GM18498 (cell line): Measurements from ENCODE around the gene E2F4.

Experiments
- ATAC-seq: cut with Tn5 transposase; IDR thresholded peaks from one replicate; pipeline ENCODE4 v1.9.1; 2021; ENCODE audit warnings: mild to moderate bottlenecking, moderate library complexity; ENCODE audit not compliant: unreplicated experiment

The E2F4 gene

DNA sequence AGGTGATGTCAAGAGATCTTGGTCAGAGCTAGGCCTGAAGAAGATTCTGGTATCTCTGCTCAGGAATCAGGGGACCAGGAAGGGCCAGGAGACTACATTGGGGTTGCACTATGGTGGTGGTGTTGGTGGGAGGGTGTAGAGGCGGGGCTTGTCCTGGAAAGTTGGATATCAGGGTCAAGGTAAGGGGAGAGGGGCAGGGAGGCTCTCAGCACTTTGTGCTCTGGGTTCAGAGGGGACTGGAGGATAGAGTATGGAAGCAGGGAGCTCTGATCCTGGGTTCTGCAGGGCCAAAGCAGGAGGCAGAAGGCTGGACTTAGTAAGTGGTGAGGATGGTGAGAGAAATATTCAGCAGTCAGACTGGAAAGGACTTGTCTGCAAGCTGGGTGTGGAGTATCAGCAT is 18.6 kb upstream of the E2F4 start:
- ATAC-seq = no peak

DNA sequence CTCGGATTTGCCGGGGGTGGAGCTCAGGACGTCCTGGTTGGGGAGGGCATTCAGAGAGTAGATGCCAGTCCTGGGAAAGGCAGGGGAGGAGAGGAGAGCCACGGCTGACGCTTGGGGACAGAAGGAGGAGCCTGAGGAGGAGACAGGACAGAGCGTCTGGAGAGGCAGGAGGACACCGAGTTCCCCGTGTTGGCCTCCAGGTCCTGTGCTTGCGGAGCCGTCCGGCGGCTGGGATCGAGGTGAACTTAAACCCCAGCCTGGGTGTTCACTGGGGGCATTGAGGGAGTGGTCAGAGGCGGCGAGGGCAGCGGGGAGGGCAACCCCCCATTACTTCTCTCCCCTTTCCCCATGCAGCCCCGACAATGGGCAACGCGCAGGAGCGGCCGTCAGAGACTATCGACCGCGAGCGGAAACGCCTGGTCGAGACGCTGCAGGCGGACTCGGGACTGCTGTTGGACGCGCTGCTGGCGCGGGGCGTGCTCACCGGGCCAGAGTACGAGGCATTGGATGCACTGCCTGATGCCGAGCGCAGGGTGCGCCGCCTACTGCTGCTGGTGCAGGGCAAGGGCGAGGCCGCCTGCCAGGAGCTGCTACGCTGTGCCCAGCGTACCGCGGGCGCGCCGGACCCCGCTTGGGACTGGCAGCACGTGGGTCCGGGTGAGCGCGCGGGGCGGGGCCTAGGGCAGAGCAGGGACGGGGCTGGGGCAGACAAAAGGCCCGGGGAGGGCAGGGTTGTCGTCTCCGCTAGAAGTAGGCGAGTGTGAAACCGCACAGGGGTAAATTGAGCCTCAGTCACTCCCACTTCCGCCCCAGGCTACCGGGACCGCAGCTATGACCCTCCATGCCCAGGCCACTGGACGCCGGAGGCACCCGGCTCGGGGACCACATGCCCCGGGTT is 17.9 kb upstream of the E2F4 start:
- ATAC-seq = peak; percentile 57

DNA sequence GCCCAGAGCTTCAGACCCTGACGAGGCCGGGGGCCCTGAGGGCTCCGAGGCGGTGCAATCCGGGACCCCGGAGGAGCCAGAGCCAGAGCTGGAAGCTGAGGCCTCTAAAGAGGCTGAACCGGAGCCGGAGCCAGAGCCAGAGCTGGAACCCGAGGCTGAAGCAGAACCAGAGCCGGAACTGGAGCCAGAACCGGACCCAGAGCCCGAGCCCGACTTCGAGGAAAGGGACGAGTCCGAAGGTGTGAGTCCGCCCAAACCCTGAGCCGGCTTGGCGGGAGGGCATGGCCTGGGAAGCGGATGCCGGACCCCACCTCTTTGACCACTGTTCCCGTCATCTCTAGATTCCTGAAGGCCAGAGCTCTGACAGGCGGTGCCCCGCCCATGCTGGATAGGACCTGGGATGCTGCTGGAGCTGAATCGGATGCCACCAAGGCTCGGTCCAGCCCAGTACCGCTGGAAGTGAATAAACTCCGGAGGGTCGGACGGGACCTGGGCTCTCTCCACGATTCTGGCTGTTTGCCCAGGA is 17.2 kb upstream of the E2F4 start:
- ATAC-seq = no peak

DNA sequence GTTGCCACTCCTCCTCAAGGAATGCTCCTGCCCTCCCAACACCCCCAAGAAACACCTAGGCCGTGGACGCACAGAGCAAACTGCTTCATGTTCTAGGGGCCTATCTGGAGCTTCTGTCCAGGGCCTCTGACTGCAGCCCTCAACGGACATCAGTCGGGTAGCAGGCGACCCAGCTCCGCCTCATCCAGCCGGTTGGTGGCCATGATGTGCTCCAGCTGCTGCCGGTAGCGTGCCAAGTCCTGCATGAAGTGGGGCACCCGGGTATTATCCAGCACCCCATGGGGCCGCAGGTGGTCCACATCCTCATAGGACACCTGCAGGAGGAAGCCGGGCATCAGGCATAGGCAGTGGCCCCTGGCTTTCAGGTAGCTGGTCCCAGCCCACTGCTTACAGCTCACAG is 15.3 kb upstream of the E2F4 start:
- ATAC-seq = no peak

DNA sequence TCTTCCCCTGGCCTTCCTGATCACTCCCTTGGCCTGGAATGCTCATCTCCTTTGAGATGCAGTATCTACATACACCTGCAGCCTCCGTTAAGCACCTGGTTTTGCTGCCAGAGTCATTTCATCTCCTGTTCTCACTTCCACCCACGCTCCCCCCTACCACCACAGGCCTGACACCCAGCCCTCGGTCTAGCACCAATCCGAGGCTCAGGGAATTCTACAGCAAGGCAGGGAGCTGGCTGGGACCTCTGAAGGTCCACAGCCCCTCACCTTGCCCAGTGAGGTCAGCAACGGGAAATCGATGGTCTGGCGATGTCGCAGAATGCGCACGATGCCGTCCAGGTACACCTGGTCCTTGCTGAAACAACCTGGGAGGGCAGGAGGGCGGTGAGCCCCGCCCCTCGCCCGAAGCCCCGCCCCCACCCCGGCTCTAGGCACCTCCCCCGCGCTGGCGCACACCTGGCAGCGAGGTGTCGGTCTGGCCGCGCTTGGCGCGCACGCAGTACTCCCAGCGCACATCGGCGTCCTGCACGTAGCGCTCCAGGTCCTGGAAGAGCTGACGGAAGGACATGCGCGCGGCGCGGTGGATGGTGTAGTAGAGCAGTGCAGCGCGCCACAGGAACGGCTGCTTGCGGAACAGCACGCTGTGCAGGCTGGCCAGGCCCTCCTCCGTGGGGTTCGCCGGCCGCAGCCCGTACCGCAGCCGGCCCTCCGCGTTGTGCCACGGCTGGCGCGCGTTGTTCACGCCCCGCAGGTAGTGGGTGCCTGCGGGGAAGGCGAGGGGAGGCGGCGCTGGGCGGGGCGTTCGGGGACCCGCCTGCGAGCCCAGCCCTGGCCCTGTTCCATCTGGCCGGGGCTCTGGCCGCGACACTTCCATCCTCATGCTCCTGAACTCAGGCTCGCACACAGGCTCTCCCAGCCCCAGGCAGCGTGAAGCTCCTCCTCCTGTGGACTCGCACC is 13.9 kb upstream of the E2F4 start:
- no peak for ATAC-seq

DNA sequence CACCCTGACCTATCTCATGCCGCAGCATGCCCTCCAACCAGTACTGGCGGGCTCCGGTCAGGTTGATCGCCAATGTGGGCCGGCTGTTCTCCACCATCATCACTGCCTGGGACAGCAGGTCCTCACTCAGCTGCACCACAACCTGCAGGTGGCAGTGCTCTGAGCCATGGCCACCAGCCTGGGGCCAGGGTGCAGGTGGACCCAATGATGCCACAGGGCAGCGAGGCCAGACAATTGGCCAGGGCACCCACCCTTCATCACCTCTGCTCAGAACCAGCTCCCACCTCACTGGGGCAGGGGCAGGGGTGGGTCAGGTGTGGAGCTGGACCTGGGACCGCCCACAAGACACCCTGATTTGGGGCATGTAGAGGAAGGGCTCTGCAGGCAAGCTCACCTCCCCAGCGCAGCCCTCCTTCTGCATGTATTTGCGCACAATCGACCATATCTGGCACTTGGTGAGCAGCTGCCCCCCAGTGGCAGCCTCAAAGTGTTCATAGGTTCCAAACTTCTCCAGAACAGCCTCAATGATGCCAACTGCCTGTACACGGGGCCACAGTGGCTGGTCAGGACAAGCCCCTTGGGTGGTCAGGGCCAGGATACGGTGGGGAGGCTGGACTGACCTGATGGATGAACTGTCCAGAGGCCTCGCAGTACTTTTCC is 12.4 kb upstream of the E2F4 start:
- no peak for ATAC-seq

DNA sequence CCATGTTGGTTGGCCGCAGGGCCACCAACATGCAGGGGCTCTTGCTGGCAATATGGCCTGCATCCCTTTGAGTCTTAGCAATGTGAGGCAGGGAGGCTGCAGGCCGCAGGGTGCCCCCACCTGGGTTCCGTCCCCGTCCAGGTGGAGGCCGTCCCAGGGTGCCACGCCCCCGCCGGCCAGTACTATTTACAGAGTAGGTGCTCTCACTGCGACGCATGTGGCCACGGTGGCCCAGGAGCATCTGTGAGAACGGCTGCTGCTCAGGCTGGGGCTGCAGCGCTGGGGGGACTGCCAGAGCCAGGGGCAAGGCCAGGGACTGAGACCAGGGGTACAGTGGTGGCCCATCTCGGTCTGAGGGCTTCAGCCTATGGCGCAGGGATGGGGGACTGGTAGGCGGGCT is 11.8 kb upstream of the E2F4 start:
- ATAC-seq = no peak

DNA sequence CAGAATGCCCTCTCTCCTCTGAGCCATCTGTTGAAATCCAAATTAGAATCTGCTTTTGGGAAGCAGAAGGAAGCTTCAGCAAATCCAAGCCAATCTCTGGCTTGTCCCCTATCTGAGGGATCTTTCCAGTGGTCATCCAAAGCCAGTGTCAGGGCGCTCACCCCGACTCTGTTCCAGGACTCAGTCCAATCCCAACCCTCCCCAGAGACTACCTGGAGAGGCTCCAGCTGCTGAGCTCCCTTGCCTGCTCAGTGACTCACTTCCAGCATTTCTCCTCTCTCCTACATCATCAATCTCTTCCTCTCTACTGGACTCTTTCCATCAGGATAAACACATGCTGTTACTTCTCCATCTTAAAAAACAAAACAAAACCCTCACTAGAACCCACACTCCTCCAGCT is 10.6 kb upstream of the E2F4 start:
- no peak for ATAC-seq

DNA sequence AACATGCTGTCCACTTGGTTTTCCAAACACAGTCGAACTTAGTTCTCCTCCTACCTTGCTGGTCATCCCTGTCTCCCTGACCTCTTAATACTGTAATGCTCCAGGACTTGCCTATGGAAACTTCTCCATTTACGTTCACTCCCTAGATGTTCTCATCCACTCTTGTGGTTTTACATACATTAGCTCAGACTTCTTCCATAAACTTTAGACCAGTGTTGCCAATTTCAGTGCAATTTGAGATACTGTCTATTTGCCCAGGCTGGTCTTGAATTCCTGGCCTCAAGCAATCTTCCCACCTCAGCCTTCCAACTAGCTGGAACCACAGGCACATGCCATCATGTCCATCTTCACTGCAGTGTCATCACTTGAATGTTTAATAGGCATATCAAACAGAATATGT is 9.7 kb upstream of the E2F4 start:
- ATAC-seq = no peak

DNA sequence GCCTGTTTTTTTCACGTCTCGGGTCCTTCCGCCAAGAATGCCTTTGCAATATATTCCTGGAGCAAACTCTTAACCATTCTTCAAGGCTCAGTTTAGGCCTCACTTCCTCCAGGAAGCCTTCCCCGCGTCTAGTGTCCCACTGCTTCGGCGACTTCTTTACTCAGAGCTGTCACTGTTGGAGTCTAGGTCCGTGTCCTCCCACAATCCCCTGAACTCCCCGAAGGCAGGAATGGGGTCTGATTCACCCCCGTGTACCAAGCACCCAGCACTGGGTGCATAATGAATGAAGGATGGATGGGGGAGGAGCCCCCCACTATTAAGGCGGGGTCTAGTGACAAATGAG is 8.7 kb upstream of the E2F4 start:
- no peak for ATAC-seq

DNA sequence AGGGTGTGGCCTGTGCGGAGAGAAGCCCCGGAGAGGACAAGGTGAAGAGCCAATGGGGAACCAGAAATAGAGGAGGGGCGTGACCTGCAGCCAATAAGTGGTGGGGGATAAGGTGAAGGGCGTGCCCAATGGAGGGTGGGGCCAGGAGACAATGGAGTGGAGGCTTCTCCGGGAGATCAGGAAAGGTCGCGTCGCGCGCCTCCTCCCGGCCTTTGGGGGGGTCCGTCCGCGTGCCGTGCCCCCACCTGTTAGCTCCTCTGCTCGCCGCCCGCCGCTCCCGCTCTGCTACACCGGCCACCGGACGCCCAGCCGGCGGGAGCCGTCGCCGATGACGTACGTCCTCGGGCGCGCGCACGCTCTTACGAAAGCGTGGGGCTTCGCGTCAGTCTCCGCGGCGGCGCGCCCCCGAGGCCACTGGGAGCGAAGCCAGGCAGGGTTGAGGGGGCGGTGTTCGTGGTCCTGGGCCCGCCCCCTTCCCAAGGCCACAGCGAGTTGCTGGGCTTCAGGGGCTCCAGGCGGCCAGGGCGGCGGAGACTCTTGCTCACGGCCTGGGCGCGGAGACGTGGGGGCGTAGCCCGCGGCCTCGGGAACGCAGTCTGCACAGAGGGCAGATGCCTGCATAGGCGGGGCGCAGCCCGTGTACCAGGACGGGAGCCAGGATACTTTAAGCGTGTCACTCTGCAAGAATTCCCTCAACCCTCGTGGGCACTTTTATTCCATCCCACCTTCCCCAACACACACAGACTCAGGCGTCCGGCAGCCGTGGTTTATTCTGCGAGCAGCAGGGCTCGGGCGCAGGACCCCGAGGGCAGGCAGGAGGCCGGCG is 8.1 kb upstream of the E2F4 start, which contains the start of gene MATCAP1:
TSS of gene MATCAP1 (minus strand) at position 337 of the 826 bp plus-strand sequence. CDS start 3,353 bp downstream, outside the sequence.
- peak; percentile 91 for ATAC-seq

DNA sequence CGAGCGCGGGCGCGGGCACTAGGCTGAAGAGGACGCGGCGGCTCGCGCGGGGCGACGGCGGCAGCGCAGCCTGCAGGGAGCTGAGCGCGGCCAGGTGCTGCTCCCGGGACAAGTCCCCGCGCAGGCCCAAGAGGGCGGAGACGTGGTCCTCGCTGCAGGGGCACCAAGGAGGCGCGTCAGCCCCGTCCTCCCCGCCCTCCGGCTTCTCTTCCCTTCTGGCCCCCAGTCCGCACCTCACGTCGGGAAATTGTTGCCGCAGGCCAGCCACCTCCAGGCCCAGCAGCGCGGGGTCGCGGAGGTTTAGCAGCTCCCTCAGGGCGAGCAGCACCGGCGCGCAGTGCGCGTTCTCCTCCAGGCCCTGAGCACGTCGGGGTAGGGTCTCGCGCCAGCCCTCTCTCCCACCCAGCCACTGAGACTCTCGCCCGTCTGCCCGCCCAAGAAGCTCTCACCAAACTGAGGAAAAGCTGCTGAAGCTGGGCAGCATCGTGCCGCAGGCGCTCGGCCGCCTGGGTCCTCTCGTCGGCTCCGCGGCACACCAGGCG is 7.4 kb upstream of the E2F4 start:
- ATAC-seq = no peak

DNA sequence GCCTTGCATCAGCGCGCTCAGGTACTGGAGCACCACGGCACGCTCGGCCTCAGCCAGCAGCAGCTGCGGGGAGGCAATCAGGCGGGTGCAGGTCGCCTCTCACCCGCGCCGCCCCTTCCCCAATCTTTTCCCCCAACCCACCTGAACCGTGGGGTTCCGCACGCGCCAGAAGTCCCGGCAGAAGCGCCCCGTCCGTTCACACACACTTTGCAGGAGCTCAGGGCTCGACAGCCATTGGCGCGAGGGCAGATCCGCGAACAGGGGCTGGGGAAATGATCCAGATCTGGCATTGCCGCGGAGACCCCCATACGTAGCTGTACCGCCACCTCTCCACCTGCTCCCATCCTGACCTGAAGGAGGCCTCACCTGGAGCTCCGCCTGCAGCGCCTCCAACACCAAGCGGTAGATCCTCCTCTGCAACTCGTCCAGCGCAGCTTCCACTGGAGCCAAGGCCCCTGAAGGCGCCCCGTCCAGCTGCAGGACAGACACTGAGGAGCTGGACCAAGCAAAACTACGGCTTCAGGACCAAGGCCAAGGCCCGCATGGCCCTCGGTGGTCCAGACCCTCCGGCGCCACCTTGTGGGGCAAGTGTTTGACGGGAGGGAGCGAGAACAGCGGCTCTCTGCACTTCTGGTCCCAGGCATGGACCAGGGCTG is 6.8 kb upstream of the E2F4 start:
- ATAC-seq = peak; percentile 29

DNA sequence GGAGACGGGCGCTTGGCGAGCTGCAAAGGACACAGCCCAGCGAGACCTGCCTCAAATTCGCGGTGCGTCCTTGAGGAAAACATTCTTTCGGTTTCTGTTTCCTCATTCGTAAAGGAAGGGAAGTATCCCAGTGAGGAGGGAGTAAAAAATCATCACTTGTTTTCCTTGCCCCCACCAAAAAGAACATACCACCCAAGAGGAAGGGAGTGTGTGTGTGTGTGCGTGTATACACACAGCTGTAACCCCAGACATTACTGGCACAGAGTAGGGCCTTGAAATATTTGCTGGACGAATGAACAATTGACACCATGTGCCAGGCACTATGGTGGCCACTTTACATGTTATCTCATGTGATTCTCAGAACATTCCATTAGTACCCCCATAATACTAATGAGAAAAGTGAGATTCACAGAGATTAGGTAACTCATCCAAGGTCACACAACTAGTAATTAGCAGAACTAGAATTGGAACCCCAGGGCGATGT is 6.3 kb upstream of the E2F4 start:
- no peak for ATAC-seq

DNA sequence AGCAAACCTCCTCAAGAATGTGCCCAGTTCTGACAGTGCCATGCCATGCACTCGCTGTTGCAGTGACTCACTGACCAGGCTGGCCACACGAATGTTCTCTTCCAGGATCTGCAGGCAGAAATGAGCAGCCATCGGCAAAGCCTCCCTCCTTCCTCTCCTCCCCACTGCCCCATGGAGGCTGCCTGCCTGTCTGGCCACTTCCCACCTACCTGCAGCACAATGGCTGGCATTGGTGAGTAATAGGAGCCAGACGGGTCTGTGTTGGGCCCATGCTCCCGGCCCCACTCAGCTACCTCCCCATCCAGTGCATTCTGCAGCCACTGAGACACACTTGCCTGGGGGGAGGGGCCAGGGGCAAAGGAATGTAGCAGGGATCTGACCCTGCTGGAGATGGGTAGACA is 5.4 kb upstream of the E2F4 start:
- ATAC-seq = no peak

DNA sequence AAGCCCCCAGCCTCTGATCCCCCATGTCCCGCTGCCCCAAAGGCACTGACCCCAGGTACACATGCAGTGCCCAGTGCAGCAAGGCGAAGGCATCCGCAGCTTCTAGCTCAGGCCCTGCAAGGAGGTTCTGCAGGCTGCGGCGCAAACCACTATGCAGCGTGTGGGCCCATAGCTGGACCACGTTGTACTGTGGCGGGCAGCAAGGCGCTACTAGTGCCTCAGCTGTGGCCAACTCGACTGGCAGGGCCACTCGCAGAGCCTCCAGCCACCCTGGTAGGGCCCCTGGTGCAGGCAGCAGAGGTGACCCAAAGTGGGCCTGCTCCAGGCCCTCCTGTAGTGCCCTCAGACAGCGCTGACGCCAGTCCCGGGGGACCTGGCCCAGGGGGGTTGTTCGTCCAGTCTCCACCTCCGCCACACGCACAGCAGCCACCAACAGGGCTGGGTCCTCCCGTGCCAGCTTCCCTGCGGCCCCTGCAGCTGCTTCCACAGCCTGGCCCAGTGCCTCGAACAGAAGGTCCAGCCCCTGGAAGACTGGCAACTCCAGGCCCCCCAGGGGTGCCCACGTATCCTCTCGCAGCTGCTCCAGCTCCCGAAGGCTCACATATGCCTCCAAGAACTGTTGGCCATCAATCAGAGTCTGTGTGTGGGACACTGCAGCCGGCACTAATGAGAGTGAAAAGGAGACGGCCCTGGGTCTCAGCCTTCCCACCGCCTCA is 4.6 kb upstream of the E2F4 start:
- no peak for ATAC-seq

DNA sequence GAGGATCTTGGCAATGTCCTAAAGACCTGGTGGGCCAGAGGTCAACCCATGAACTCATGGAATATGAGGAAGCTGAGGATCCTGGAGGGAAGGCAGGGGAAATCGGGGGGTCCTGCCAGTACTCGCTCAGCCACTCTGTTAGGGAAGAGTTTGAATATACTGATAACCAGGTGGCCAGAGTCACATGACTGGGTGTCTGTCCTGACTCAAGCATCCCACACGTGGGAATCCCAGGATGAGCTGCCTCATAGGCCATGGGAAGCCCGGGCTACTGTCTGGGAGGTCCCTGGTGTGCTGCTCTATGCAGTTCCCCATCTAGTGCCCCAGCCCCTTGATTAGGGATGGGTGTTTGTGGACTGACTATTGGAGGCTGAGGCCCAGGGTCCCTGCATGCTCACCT is 3.6 kb upstream of the E2F4 start:
- no peak for ATAC-seq

DNA sequence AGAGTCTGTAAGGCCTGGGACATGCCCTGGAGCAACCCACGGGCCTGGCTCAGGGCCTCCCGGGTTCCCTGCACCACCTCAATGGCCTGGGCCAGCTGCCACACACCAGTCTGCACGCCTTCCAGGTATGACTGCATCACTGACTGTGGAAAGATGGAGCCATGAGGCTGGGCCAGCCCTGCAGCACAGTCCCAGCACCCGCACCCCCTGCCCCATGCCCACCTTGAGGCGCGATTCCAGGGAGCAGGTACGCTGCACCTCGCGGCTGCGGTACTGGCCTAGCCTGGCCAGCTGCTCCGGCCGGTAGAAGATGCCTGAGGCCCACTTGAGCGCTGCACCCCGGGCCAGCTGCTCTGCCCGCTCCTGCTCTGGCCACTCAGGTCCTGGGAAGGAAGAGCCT is 3.2 kb upstream of the E2F4 start:
- no peak for ATAC-seq

DNA sequence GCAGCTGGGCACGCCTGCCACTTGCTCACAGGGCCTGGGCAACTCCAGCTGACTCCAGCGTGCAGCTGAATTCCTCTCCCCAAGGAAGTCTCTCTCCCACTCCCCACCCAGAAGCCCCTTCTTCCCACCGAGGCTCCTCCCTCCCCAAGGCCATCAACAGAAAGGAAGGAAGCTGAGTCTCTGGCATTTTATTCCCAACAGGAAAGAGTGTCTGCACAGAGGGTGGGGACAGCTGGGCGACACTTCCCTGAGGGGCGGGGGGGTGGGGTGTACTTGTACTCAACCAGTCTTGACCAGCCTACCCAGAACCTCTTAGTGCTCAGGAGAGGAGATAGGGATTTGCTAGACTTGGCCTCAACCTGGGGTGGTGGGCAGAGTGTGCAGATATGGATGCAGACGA is 1.9 kb upstream of the E2F4 start, which contains the start of gene EXOC3L1:
TSS of gene EXOC3L1 (minus strand) at position 96 of the 400 bp plus-strand sequence. CDS start 460 bp downstream, outside the sequence.
- no peak for ATAC-seq
